IMR-90 (cell line): ENCODE data around the gene APMAP. TPM values are rescaled to one million over a fixed set of nuclear protein-coding genes. Genes with fewer than 3 reads are reported as not detected.

Experiments
- ATAC-seq: fragments of 200-7000 bp; cut with Tn5 transposase; 2 replicates; pipeline ENCODE4 v1.9.1; 2020; ENCODE audit warnings: low read depth, mild to moderate bottlenecking, moderate library complexity
- BruUV-seq: library from RNA; stranded (reverse); fragments of 400-500 nt; replicated peaks from 2 replicates; lab custom pipeline; 2021; lab: Mats Ljungman, UMichigan
- CTCF ChIA-PET: fragments of 300-600 bp; formaldehyde crosslinking; extraction: SDS; loops from one replicate; lab custom pipeline; 2021; ENCODE audit warnings: antibody characterized with exemption; lab: Yijun Ruan, JAX
- POLR2A ChIA-PET: fragments of 300-600 bp; sonication (Branson Sonifier 250); formaldehyde crosslinking; loops from one replicate; lab custom pipeline; 2022; ENCODE audit warnings: antibody characterized with exemption; ENCODE audit not compliant: unreplicated experiment; lab: Charles Lee
- DNase-seq: peaks from one replicate; pipeline ENCODE4 v3.0.0; 2013
- H2AFZ ChIP-seq: replicated peaks from 2 replicates; pipeline ENCODE3; 2013; ENCODE audit warnings: low read length, mild to moderate bottlenecking; ENCODE audit not compliant: poor library complexity
- H2AK5ac ChIP-seq: 2 replicates; pipeline ENCODE4 v1.6.1; 2013; ENCODE audit warnings: low read depth, low read length, inconsistent platforms
- H2AK9ac ChIP-seq: replicated peaks from 2 replicates; pipeline ENCODE3; 2013; ENCODE audit warnings: mild to moderate bottlenecking, low read depth, low read length, moderate library complexity; ENCODE audit not compliant: poor library complexity
- H2BK120ac ChIP-seq: 2 replicates; pipeline ENCODE4 v1.6.1; 2013; ENCODE audit warnings: low read depth, low read length, inconsistent platforms
- H2BK15ac ChIP-seq: 3 replicates; pipeline ENCODE4 v1.6.1; 2013; ENCODE audit warnings: low read depth, low read length, inconsistent platforms
- H2BK20ac ChIP-seq: 2 replicates; pipeline ENCODE4 v1.6.1; 2013; ENCODE audit warnings: low read depth, mild to moderate bottlenecking, inconsistent platforms, low read length, moderate library complexity
- H2BK5ac ChIP-seq: 2 replicates; pipeline ENCODE4 v1.6.1; 2013; ENCODE audit warnings: mild to moderate bottlenecking, low read depth, low read length, inconsistent platforms; ENCODE audit not compliant: poor library complexity, severe bottlenecking
- H3K14ac ChIP-seq: replicated peaks from 2 replicates; pipeline ENCODE4 v1.6.1; 2013; ENCODE audit warnings: low read depth, low read length, inconsistent platforms
- H3K18ac ChIP-seq: 2 replicates; pipeline ENCODE4 v1.6.1; 2013; ENCODE audit warnings: low read depth, low read length, control low read depth
- H3K23ac ChIP-seq: 2 replicates; pipeline ENCODE4 v1.6.1; 2013; ENCODE audit warnings: low read depth, low read length, inconsistent platforms
- H3K27ac ChIP-seq: 2 replicates; pipeline ENCODE4 v1.5.1; 2013; ENCODE audit warnings: mild to moderate bottlenecking, control low read depth, low read length; ENCODE audit not compliant: insufficient read depth
- H3K27me3 ChIP-seq: 2 replicates; pipeline ENCODE4 v1.6.1; 2013; ENCODE audit warnings: low read length; ENCODE audit not compliant: control insufficient read depth, insufficient read depth
- H3K36me3 ChIP-seq: 2 replicates; pipeline ENCODE4 v1.6.1; 2013; ENCODE audit warnings: low read length, mixed read lengths; ENCODE audit not compliant: control insufficient read depth, insufficient read depth
- H3K4ac ChIP-seq: 2 replicates; pipeline ENCODE4 v1.6.1; 2013; ENCODE audit warnings: low read depth, low read length, inconsistent platforms
- H3K4me1 ChIP-seq: 2 replicates; pipeline ENCODE4 v1.6.1; 2013; ENCODE audit warnings: low read length, mixed read lengths; ENCODE audit not compliant: control insufficient read depth, insufficient read depth
- H3K4me2 ChIP-seq: 2 replicates; pipeline ENCODE4 v1.6.1; 2013; ENCODE audit warnings: low read depth, mild to moderate bottlenecking, control low read depth, low read length, moderate library complexity
- H3K4me3 ChIP-seq: 2 replicates; pipeline ENCODE4 v1.5.1; 2013; ENCODE audit warnings: low read depth, mild to moderate bottlenecking, control low read depth, low read length, moderate library complexity; ENCODE audit not compliant: insufficient read depth
- H3K56ac ChIP-seq: 2 replicates; pipeline ENCODE4 v1.6.1; 2013; ENCODE audit warnings: low read length, inconsistent platforms; ENCODE audit not compliant: insufficient read depth; ENCODE audit errors: extremely low read depth
- H3K79me1 ChIP-seq, 2 experiments: 2 replicates each; pipeline ENCODE4 v1.6.1; 2013; ENCODE audit warnings: low read length in 2 of 2, inconsistent platforms in 1 of 2, low read depth in 1 of 2
- H3K9ac ChIP-seq: 2 replicates; pipeline ENCODE4 v1.6.1; 2013; ENCODE audit warnings: low read depth, low read length, control low read depth
- H3K9me1 ChIP-seq: 2 replicates; pipeline ENCODE4 v1.6.1; 2013; ENCODE audit warnings: low read length, inconsistent platforms; ENCODE audit not compliant: insufficient read depth
- H3K9me3 ChIP-seq: 2 replicates; pipeline ENCODE4 v1.6.1; 2013; ENCODE audit warnings: low read length; ENCODE audit not compliant: control insufficient read depth, insufficient read depth
- H4K20me1 ChIP-seq: 2 replicates; pipeline ENCODE4 v1.6.1; 2013; ENCODE audit warnings: low read length, inconsistent platforms; ENCODE audit not compliant: insufficient read depth
- H4K5ac ChIP-seq: 2 replicates; pipeline ENCODE4 v1.6.1; 2013; ENCODE audit warnings: mild to moderate bottlenecking, low read depth, low read length, control low read depth
- H4K8ac ChIP-seq, 2 experiments: 2 replicates each; pipeline ENCODE4 v1.6.1; 2013; ENCODE audit warnings: low read depth in 2 of 2, low read length in 2 of 2, control low read depth in 1 of 2, inconsistent platforms in 1 of 2
- H4K91ac ChIP-seq: 2 replicates; pipeline ENCODE4 v1.6.1; 2013; ENCODE audit warnings: low read depth, low read length, inconsistent platforms; ENCODE audit not compliant: insufficient read depth
- CEBPB ChIP-seq: IDR thresholded peaks from 2 replicates; pipeline ENCODE4 v1.6.1; 2012; ENCODE audit warnings: low read depth, low read length, improper control_type of control experiment
- CTCF ChIP-seq: conservative IDR thresholded peaks from 2 replicates; pipeline ENCODE4 v1.5.1; 2012; ENCODE audit warnings: mild to moderate bottlenecking, low read depth, low read length, improper control_type of control experiment
- WGBS, 2 experiments: methylation state at CpG; one replicate each; pipeline versions ENCODE4 v1.1.5 to v1.1.7; 2013; ENCODE audit warnings: missing lambda C conversion rate in 2 of 2; ENCODE audit not compliant: insufficient read length in 1 of 2; ENCODE audit errors: extremely low coverage in 2 of 2; 5-methylcytosine and 5-hydroxymethylcytosine counted together
- dilution Hi-C: fragments of 300-500 bp; cut with HindIII; formaldehyde crosslinking; loops from one replicate; pipeline ENCODE4 v1.14.3; 2018; ENCODE audit warnings: low sequenced_read_pairs; ENCODE audit not compliant: unreplicated experiment
- in situ Hi-C: fragments of 300-500 bp; cut with MboI; formaldehyde crosslinking; loops from 3 replicates; pipeline ENCODE4 v1.14.3; 2019; ENCODE audit warnings: low sequenced_read_pairs, inconsistent platforms, mixed read lengths
- intact Hi-C: fragments of 100-400 bp; cut with micrococcal nuclease; formaldehyde crosslinking; loops from 2 replicates; pipeline ENCODE4 v1.10.0; 2022
- polyA plus RNA-seq, 3 experiments: library from polyadenylated mRNA; depleted of rRNA; stranded (reverse); fragments of >200 nt; gene quantifications; 2 replicates each; pipeline ENCODE4 v1.2.3, GENCODE V29; 2012; ENCODE audit warnings: low replicate concordance in 1 of 3
- total RNA-seq: library from RNA; depleted of rRNA; stranded (reverse); fragments of >200 nt; gene quantifications from 2 replicates; pipeline ENCODE4 v1.2.3, GENCODE V29; 2012

The APMAP gene
- total and polyA plus RNA-seq, 2 of the 4 experiments (the other 2 are of a cell fraction) = 67.2 to 88.8 TPM

DNA sequence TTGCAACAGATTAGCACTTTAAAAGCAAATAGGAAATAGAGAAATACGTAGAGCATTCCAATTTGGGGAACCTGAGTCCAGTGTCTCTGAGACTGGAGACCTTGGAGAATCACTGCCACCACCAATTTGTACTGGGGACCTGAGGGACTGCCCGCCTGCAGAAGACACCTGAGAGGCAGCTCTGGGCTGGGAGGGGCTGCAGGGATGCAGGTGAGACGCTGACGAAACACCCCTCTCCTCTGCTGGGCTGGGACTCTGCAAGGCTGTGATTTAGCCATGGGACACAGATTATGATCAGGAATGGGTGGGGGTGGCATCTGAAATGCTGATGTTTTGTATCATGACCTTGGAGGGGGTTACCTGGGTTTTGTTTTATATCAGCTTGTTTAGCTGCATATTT is 7.0 kb upstream of the APMAP start:
- BruUV-seq = no TSS peak
- Histone ChIP-seq H3K79me1 (no peaks in the 10 kb centered on the region), H3K9ac (no peak overlapping the region), H4K8ac (no peak overlapping the region), H2BK15ac (no peak overlapping the region), H3K4me3 (no peak overlapping the region), H2AFZ (no peak overlapping the region), H3K18ac (no peak overlapping the region), H4K91ac (no peak overlapping the region), H3K9me1 (no peaks in the 10 kb centered on the region), H3K27ac (no peak overlapping the region), H3K27me3 (peaks cover 32% of the 10 kb centered on the region), H3K4ac (no peak overlapping the region), H3K56ac (no peak overlapping the region), H3K36me3 (no peaks in the 10 kb centered on the region), H2AK5ac (no peak overlapping the region), H3K4me1 (peaks cover 2% of the 10 kb centered on the region; the same call in 1 of the 2 replicates), H3K23ac (no peak overlapping the region), H2BK20ac (no peak overlapping the region), H4K20me1 (no peaks in the 10 kb centered on the region), H2AK9ac (no peak overlapping the region), H2BK5ac (no peak overlapping the region), H4K5ac (no peak overlapping the region), H2BK120ac (no peak overlapping the region), H3K9me3 (no peaks in the 10 kb centered on the region), H3K4me2 (no peak overlapping the region), H3K14ac (no peak overlapping the region)
- ChIA-PET POLR2A (no interaction called here), CTCF (no interaction called here)
- intact Hi-C loops = no loop called here
- TF ChIP-seq CEBPB (no peak), CTCF (no peak)
- in situ Hi-C loops = loop anchor here (5.0 to 25.0 kb wide), 5 partner anchors 63 to 863 kb away; partner anchors contain the start of genes NINL and ZNF337
- ATAC-seq = no peak
- DNase-seq = no peak
- dilution Hi-C loops = no loop called here
- no CpG with 5 or more reads among the region's 4 CpGs for WGBS, 2 experiments
